ENCODE results near the gene TMEM132E.

DNA sequence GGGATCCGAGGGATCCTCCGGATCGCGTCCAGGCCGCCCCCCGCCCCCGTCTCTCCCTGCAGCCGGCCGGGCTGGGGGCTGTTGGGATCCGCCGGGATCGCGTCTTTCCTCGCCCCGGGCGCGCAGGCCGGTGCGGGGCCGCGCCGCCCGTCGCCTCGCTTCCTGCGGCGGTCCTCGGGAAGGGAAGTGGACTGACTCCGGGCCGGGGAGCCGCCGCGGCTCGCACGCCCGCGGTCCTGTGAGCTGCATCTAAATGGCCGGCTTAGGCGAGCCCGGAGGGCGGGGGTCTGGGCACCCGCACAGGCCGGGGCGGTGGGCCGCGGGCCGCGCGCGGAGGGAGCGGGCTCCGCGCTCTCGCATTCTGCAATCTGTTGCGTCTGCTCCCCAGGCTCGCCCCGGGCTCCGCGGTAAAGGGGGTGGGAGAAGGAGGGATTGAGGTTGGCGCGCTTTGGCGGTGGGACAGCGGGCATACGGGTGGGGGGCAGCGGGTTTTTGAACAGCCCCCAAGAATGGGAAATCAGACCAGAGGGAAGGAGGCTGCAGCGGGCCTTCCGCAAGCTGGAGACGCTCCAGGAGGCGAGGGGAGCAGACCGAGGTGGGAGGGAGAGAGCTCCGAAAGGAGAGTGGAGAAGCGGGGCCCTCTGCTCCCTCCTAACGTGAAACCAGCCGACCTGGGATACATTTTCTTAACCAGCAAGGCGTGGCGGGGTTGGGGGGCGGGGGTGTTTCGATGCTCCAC is 2.2 kb downstream of the TMEM132E start:
- TF ChIP-seq, protein P1, sequence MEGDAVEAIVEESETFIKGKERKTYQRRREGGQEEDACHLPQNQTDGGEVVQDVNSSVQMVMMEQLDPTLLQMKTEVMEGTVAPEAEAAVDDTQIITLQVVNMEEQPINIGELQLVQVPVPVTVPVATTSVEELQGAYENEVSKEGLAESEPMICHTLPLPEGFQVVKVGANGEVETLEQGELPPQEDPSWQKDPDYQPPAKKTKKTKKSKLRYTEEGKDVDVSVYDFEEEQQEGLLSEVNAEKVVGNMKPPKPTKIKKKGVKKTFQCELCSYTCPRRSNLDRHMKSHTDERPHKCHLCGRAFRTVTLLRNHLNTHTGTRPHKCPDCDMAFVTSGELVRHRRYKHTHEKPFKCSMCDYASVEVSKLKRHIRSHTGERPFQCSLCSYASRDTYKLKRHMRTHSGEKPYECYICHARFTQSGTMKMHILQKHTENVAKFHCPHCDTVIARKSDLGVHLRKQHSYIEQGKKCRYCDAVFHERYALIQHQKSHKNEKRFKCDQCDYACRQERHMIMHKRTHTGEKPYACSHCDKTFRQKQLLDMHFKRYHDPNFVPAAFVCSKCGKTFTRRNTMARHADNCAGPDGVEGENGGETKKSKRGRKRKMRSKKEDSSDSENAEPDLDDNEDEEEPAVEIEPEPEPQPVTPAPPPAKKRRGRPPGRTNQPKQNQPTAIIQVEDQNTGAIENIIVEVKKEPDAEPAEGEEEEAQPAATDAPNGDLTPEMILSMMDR (IDR thresholded peaks at IDR 0.05 in 8 of 11, conservative IDR thresholded peaks at IDR 0.05 in 3 of 11) = no peak
- TF ChIP-seq POLR2A (IDR thresholded peaks at IDR 0.05) = no peak
